Keratinocyte (primary cell): ENCODE data around the gene ANXA2R. TPM values are rescaled to one million over a fixed set of nuclear protein-coding genes. Genes with fewer than 3 reads are reported as not detected.

ENCODE experiments used
- DNase-seq: peaks from one replicate; pipeline ENCODE4 v3.0.0-alpha.2; 2011; ENCODE audit warnings: low read depth, missing footprints, low spot score
- FAIRE-seq: peaks from 2 replicates; lab custom pipeline; 2011; peaks lifted over from hg19 to GRCh38; lab: Jason Lieb, UNC
- H2AFZ ChIP-seq: 2 replicates; pipeline ENCODE4 v1.6.0; 2012; ENCODE audit warnings: low read length, control low read depth, inconsistent platforms; ENCODE audit not compliant: control insufficient read depth
- H3K27ac ChIP-seq: 2 replicates; pipeline ENCODE4 v1.5.1; 2011; ENCODE audit warnings: low read length; ENCODE audit not compliant: control insufficient read depth, insufficient read depth
- H3K27me3 ChIP-seq: 3 replicates; pipeline ENCODE4 v1.6.0; 2011; ENCODE audit warnings: low read length; ENCODE audit not compliant: control insufficient read depth, insufficient read depth; ENCODE audit errors: extremely low read depth
- H3K36me3 ChIP-seq, 2 experiments: 2 replicates in 1 of 2; 3 replicates in 1 of 2; pipeline ENCODE4 v1.5.1; 2011; ENCODE audit warnings: low read length in 2 of 2, mild to moderate bottlenecking in 1 of 2; ENCODE audit not compliant: control insufficient read depth in 2 of 2, insufficient read depth in 2 of 2; ENCODE audit errors: extremely low read depth in 1 of 2
- H3K4me1 ChIP-seq: 3 replicates; pipeline ENCODE4 v1.5.1; 2011; ENCODE audit warnings: low read length; ENCODE audit not compliant: control insufficient read depth, insufficient read depth; ENCODE audit errors: extremely low read depth
- H3K4me2 ChIP-seq: 3 replicates; pipeline ENCODE4 v1.6.0; 2011; ENCODE audit warnings: low read depth, low read length; ENCODE audit not compliant: control insufficient read depth, insufficient read depth; ENCODE audit errors: extremely low read depth
- H3K4me3 ChIP-seq, 3 experiments: fragments of 200-600 bp in 1 of 3; sonication (generic) in 1 of 3; 2 replicates in 2 of 3; 3 replicates in 1 of 3; pipeline ENCODE4 v1.5.1; 2011 to 2016; ENCODE audit warnings: low read length in 3 of 3, mild to moderate bottlenecking in 3 of 3, control low read depth in 2 of 3, inconsistent platforms in 1 of 3, low read depth in 1 of 3, mixed read lengths in 1 of 3, mixed run types in 1 of 3, moderate library complexity in 1 of 3; ENCODE audit not compliant: control insufficient read depth in 2 of 3, insufficient read depth in 2 of 3; ENCODE audit errors: extremely low read depth in 1 of 3
- H3K79me2 ChIP-seq: 2 replicates; pipeline ENCODE4 v1.6.0; 2012; ENCODE audit warnings: low read length; ENCODE audit not compliant: control insufficient read depth, insufficient read depth
- H3K9ac ChIP-seq: 3 replicates; pipeline ENCODE4 v1.6.0; 2011; ENCODE audit warnings: low read length; ENCODE audit not compliant: control insufficient read depth, insufficient read depth; ENCODE audit errors: extremely low read depth
- H3K9me1 ChIP-seq: 3 replicates; pipeline ENCODE4 v1.6.0; 2011; ENCODE audit warnings: low read length; ENCODE audit not compliant: control insufficient read depth, insufficient read depth; ENCODE audit errors: extremely low read depth
- H3K9me3 ChIP-seq: 2 replicates; pipeline ENCODE4 v1.5.1; 2012; ENCODE audit warnings: low read depth, low read length; ENCODE audit not compliant: control insufficient read depth
- H4K20me1 ChIP-seq: 3 replicates; pipeline ENCODE4 v1.6.0; 2011; ENCODE audit warnings: low read length; ENCODE audit not compliant: control insufficient read depth, insufficient read depth; ENCODE audit errors: extremely low read depth
- EZH2 ChIP-seq: IDR thresholded peaks from one replicate; pipeline ENCODE4 v1.6.1; 2012; ENCODE audit warnings: inconsistent platforms, mild to moderate bottlenecking, low read length, moderate library complexity
- dilution Hi-C: fragments of 300-500 bp; cut with MboI; formaldehyde crosslinking; loops from one replicate; pipeline ENCODE4 v1.7.0; 2020; ENCODE audit warnings: low sequenced_read_pairs; ENCODE audit not compliant: extremely low pct_ligation_motif_present
- polyA plus RNA-seq, 5 experiments: library from polyadenylated mRNA; depleted of rRNA in 3 of 5; stranded (reverse) in 3 of 5; stranded (forward) in 1 of 5; unstranded in 1 of 5; fragments of >200 nt; gene quantifications; 1 replicate in 1 of 5; 2 replicates in 3 of 5; 3 replicates in 1 of 5; pipeline versions ENCODE4 v1.2.1 to v1.2.3, GENCODE V29; 2011 to 2012; ENCODE audit warnings: missing spikeins in 2 of 5, low read depth in 1 of 5, low replicate concordance in 1 of 5
- TF ChIP-seq, protein P1 (sequence below), 3 experiments: IDR thresholded peaks in 1 of 3; conservative IDR thresholded peaks in 1 of 3; optimal IDR thresholded peaks in 1 of 3; 2 replicates in 2 of 3; 3 replicates in 1 of 3; pipeline versions ENCODE3 to v1.5.1; 2011; ENCODE audit warnings: low read length in 3 of 3, mild to moderate bottlenecking in 3 of 3, moderate library complexity in 2 of 3, control low read depth in 1 of 3, inconsistent platforms in 1 of 3; ENCODE audit not compliant: insufficient read depth in 2 of 3; ENCODE audit errors: extremely low read depth in 1 of 3

The ANXA2R gene
- polyA plus RNA-seq, 1 donor (not counting 4 experiments of a cell fraction or from before 2014, with no cell fraction given) = 0.17 TPM

DNA sequence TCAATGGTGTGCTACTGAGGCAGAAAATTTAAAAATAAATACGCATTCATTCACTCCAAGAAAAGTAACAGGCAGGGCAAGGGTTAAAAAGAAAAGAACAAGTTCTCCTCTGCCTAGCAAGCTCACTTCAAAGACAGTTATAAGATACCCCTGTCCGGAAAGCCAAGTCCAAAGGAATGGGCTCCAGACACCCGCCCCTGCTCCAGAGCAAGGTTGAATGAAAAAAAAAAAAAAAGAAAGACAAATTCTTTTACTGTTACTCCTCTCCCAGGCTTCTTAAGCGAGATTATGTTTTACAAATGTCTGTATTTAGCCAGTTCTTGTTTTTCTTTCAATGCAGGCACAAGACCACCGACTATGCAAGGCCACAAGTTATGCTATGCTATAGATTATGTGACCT lies 9.1 kb upstream of the ANXA2R start:
- no peaks in the 10 kb centered on the region for H3K4me1 ChIP-seq
- no peaks in the 10 kb centered on the region for H3K27me3 ChIP-seq
- H3K36me3 ChIP-seq = no peaks in the 10 kb centered on the region
- no peak overlapping the region for H3K27ac ChIP-seq
- no peaks in the 10 kb centered on the region for H3K79me2 ChIP-seq
- no peak overlapping the region for H3K9ac ChIP-seq
- dilution Hi-C loops = no loop called here
- no peak for DNase-seq
- H3K9me3 ChIP-seq = no peaks in the 10 kb centered on the region
- FAIRE-seq = no peak
- H3K4me3 ChIP-seq = no peak overlapping the region
- H2AFZ ChIP-seq = no peak overlapping the region
- TF ChIP-seq EZH2 = no peak
- TF ChIP-seq, protein P1, sequence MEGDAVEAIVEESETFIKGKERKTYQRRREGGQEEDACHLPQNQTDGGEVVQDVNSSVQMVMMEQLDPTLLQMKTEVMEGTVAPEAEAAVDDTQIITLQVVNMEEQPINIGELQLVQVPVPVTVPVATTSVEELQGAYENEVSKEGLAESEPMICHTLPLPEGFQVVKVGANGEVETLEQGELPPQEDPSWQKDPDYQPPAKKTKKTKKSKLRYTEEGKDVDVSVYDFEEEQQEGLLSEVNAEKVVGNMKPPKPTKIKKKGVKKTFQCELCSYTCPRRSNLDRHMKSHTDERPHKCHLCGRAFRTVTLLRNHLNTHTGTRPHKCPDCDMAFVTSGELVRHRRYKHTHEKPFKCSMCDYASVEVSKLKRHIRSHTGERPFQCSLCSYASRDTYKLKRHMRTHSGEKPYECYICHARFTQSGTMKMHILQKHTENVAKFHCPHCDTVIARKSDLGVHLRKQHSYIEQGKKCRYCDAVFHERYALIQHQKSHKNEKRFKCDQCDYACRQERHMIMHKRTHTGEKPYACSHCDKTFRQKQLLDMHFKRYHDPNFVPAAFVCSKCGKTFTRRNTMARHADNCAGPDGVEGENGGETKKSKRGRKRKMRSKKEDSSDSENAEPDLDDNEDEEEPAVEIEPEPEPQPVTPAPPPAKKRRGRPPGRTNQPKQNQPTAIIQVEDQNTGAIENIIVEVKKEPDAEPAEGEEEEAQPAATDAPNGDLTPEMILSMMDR (optimal IDR thresholded peaks at IDR 0.05 in 1 of 3, IDR thresholded peaks at IDR 0.05 in 1 of 3, conservative IDR thresholded peaks at IDR 0.05 in 1 of 3; ENCODE audit: extremely low read depth in 1 of 3, insufficient read depth in 2 of 3, low read length in 3 of 3) = no peak
- no peak overlapping the region for H3K4me2 ChIP-seq
- no peaks in the 10 kb centered on the region for H3K9me1 ChIP-seq
- H4K20me1 ChIP-seq = no peaks in the 10 kb centered on the region

GRCh38 chr5:43046474-43046873 lies 6.4 kb upstream of the ANXA2R start:
- Histone ChIP-seq H3K27ac (no peak overlapping the region), H3K79me2 (no peaks in the 10 kb centered on the region), H3K27me3 (no peaks in the 10 kb centered on the region), H4K20me1 (no peaks in the 10 kb centered on the region), H3K9me1 (no peaks in the 10 kb centered on the region), H3K4me1 (peaks cover 5% of the 10 kb centered on the region), H3K36me3 (no peaks in the 10 kb centered on the region), H3K9me3 (no peaks in the 10 kb centered on the region), H3K4me2 (no peak overlapping the region), H3K9ac (no peak overlapping the region), H3K4me3 (no peak overlapping the region), H2AFZ (no peak overlapping the region)
- FAIRE-seq (no peak), DNase-seq (no peak)
- dilution Hi-C loops = no loop called here
- TF ChIP-seq EZH2 = no peak
- TF ChIP-seq, protein P1 (optimal IDR thresholded peaks at IDR 0.05 in 1 of 3, IDR thresholded peaks at IDR 0.05 in 1 of 3, conservative IDR thresholded peaks at IDR 0.05 in 1 of 3; ENCODE audit: extremely low read depth in 1 of 3, insufficient read depth in 2 of 3, low read length in 3 of 3) = no peak
